ENCODE measurements around the gene PDXP. TPM values are rescaled to one million over a fixed set of nuclear protein-coding genes. Genes with fewer than 3 reads are reported as not detected.

Gene PDXP
- total RNA-seq, 1 donor from 2014 or later = 13.3 TPM

GRCh38 chr22:37709445-37709765 lies 50.9 kb downstream of the PDXP start:
- no peaks in the 10 kb centered on the region for H3K27me3 ChIP-seq (ENCODE audit: control insufficient read depth, insufficient read depth, low read length)
- no peak for TF ChIP-seq CTCF (IDR thresholded peaks at IDR 0.05; ENCODE audit: insufficient read depth, low read length, poor library complexity, severe bottlenecking)

GRCh38 chr22:37710675-37711074 lies 52.2 kb downstream of the PDXP start:
- Histone ChIP-seq H3K27me3 (ENCODE audit: control insufficient read depth, insufficient read depth, low read length) (no peaks in the 10 kb centered on the region), H3K36me3 (ENCODE audit: control insufficient read depth, insufficient read depth, low read length) (no peaks in the 10 kb centered on the region), H3K4me3 (ENCODE audit: low read depth, low read length) (no peak overlapping the region)
- no peak for DNase-seq (ENCODE audit: low read depth)
- no peak for TF ChIP-seq CTCF (IDR thresholded peaks at IDR 0.05; ENCODE audit: insufficient read depth, low read length, poor library complexity, severe bottlenecking)

More at GRCh38 chr22:37709445-37709765, 50.9 kb downstream of the PDXP start:
- no peak for DNase-seq (ENCODE audit: low read depth)
- Histone ChIP-seq H3K4me3 (ENCODE audit: low read depth, low read length) (no peak overlapping the region), H3K36me3 (ENCODE audit: control insufficient read depth, insufficient read depth, low read length) (no peaks in the 10 kb centered on the region)

GRCh38 chr22:37711490-37711889 lies 53.0 kb downstream of the PDXP start:
- TF ChIP-seq CTCF (IDR thresholded peaks at IDR 0.05; ENCODE audit: insufficient read depth, low read length, poor library complexity, severe bottlenecking) = no peak
- H3K36me3 ChIP-seq (ENCODE audit: control insufficient read depth, insufficient read depth, low read length) = no peaks in the 10 kb centered on the region

GRCh38 chr22:37713761-37714160 lies 55.2 kb downstream of the PDXP start:
- Histone ChIP-seq H3K27me3 (ENCODE audit: control insufficient read depth, insufficient read depth, low read length) (no peaks in the 10 kb centered on the region), H3K36me3 (ENCODE audit: control insufficient read depth, insufficient read depth, low read length) (no peaks in the 10 kb centered on the region), H3K4me3 (ENCODE audit: low read depth, low read length) (no peak overlapping the region)
- TF ChIP-seq CTCF (IDR thresholded peaks at IDR 0.05; ENCODE audit: insufficient read depth, low read length, poor library complexity, severe bottlenecking) = no peak
- no peak for DNase-seq (ENCODE audit: low read depth)

More at GRCh38 chr22:37711490-37711889, 53.0 kb downstream of the PDXP start:
- DNase-seq (ENCODE audit: low read depth) = no peak
- Histone ChIP-seq H3K4me3 (ENCODE audit: low read depth, low read length) (no peak overlapping the region), H3K27me3 (ENCODE audit: control insufficient read depth, insufficient read depth, low read length) (no peaks in the 10 kb centered on the region)

GRCh38 chr22:37714634-37715033 lies 56.1 kb downstream of the PDXP start:
- Histone ChIP-seq H3K36me3 (ENCODE audit: control insufficient read depth, insufficient read depth, low read length) (no peaks in the 10 kb centered on the region), H3K27me3 (ENCODE audit: control insufficient read depth, insufficient read depth, low read length) (no peaks in the 10 kb centered on the region), H3K4me3 (ENCODE audit: low read depth, low read length) (no peak overlapping the region)
- TF ChIP-seq CTCF (IDR thresholded peaks at IDR 0.05; ENCODE audit: insufficient read depth, low read length, poor library complexity, severe bottlenecking) = no peak
- no peak for DNase-seq (ENCODE audit: low read depth)

GRCh38 chr22:37715760-37716159 lies 57.2 kb downstream of the PDXP start:
- DNase-seq (ENCODE audit: low read depth) = no peak
- no peak for TF ChIP-seq CTCF (IDR thresholded peaks at IDR 0.05; ENCODE audit: insufficient read depth, low read length, poor library complexity, severe bottlenecking)
- no peak overlapping the region for H3K4me3 ChIP-seq (ENCODE audit: low read depth, low read length)

More at GRCh38 chr22:37715760-37716159, 57.2 kb downstream of the PDXP start:
- Histone ChIP-seq H3K36me3 (ENCODE audit: control insufficient read depth, insufficient read depth, low read length) (no peaks in the 10 kb centered on the region), H3K27me3 (ENCODE audit: control insufficient read depth, insufficient read depth, low read length) (no peaks in the 10 kb centered on the region)
